ENCODE measurements around the gene ISG15. TPM values are rescaled to one million over a fixed set of nuclear protein-coding genes. Genes with fewer than 3 reads are reported as not detected.
A peak's percentile ranks its signal among the peaks of the same experiment; 100 is the strongest.

The ISG15 gene
- total RNA-seq, 1 donor: 90.5 TPM

- H3K4me2 ChIP-seq (ENCODE audit: insufficient read depth, low read length): no peak overlapping the region
- no peaks in the 10 kb centered on the region for H3K27me3 ChIP-seq (ENCODE audit: insufficient read depth, low read length)
- TF ChIP-seq CTCF (IDR thresholded peaks at IDR 0.05; ENCODE audit: extremely low read depth, low read depth, low read length): no peak
- no peak overlapping the region for H3K27ac ChIP-seq (ENCODE audit: low read depth, low read length)
- H3K4me3 ChIP-seq (ENCODE audit: insufficient read depth, low read length): no peak overlapping the region
- no peaks in the 10 kb centered on the region for H3K79me2 ChIP-seq (ENCODE audit: insufficient read depth, low read length)
- no peaks in the 10 kb centered on the region for H3K9me3 ChIP-seq (ENCODE audit: low read depth, low read length)
- DNase-seq (ENCODE audit: insufficient read length, low spot score, missing footprints): peak; percentile 73
- no peaks in the 10 kb centered on the region for H3K36me3 ChIP-seq (ENCODE audit: insufficient read depth, low read length)
- no peaks in the 10 kb centered on the region for H3K4me1 ChIP-seq (ENCODE audit: insufficient read depth, low read length)
- H4K20me1 ChIP-seq (ENCODE audit: insufficient read depth, low read length): no peaks in the 10 kb centered on the region
- H2AFZ ChIP-seq (ENCODE audit: low read length): no peak overlapping the region
Measured at GRCh38 chr1:979744-980072, 33.6 kb upstream of the ISG15 start.

DNA sequence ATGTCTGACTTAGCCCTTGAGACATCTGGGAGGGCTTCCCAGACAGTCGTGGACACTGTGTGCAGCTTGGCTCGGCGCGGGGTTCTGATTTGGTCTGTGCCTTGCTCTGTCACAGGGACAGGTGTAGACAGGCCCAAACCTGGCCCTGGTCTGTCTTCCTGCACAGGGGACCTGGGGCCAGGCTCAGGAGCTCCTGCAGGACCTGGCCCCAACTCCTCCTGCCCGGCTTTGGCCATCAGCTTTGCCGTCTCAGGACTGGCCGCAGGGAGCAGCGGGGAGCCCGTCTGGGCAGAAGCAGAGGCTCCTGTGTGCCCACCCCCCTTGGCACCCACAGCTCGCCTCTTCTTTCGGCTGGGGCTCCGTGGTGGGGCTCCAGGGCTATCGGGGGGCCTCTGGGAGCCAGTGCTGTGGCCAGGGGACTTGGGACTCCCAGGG is 33.1 kb upstream of the ISG15 start:
- Histone ChIP-seq H3K4me1 (ENCODE audit: insufficient read depth, low read length) (no peaks in the 10 kb centered on the region), H3K4me3 (ENCODE audit: insufficient read depth, low read length) (no peak overlapping the region), H3K79me2 (ENCODE audit: insufficient read depth, low read length) (no peaks in the 10 kb centered on the region), H3K36me3 (ENCODE audit: insufficient read depth, low read length) (no peaks in the 10 kb centered on the region), H2AFZ (ENCODE audit: low read length) (no peak overlapping the region), H3K27me3 (ENCODE audit: insufficient read depth, low read length) (no peaks in the 10 kb centered on the region), H3K4me2 (ENCODE audit: insufficient read depth, low read length) (no peak overlapping the region), H4K20me1 (ENCODE audit: insufficient read depth, low read length) (no peaks in the 10 kb centered on the region), H3K27ac (ENCODE audit: low read depth, low read length) (no peak overlapping the region), H3K9me3 (ENCODE audit: low read depth, low read length) (no peaks in the 10 kb centered on the region)
- peak; percentile 89 for DNase-seq (ENCODE audit: insufficient read length, low spot score, missing footprints)
- no peak for TF ChIP-seq CTCF (IDR thresholded peaks at IDR 0.05; ENCODE audit: extremely low read depth, low read depth, low read length)

DNA sequence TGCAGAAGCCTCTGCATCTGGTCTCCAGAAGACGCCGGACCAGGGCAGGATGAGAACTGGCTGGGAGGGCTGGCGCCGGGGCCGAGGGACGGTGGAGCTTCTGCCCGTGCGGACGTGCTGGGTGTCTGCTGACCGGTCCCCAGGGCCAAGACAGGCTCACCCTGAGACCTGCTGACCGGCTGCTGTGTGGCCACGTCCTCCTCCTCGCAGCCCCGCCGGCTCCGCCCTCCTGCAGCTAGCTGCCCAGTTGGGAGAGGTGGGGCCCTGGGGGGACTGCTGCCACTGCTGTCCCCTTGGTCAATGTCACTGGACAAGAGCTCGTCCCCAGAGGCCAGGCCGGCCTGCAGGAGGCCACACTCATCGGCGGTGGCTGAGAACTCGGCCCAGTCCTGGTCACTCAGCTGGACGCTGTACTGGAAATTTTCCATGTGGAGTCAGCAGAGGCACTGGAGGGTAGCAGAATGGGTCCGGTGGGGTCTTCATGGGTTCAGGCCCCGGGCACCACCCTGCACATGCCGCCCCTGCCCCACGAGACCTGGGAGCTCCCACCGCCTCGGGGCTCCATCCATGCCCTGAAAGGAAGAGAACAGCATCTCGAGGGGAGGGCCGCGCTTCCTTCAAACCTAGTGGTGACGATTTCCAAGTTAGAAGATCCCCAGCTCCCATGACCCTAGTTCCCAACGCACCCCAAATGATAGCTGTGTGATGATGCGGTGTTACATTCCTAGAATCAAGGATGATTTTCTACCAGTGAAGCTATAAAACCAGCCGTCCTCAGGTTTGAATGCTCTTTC is 32.5 kb upstream of the ISG15 start:
- no peaks in the 10 kb centered on the region for H3K36me3 ChIP-seq (ENCODE audit: insufficient read depth, low read length)
- no peak for TF ChIP-seq CTCF (IDR thresholded peaks at IDR 0.05; ENCODE audit: extremely low read depth, low read depth, low read length)
- H3K4me1 ChIP-seq (ENCODE audit: insufficient read depth, low read length): no peaks in the 10 kb centered on the region
- H2AFZ ChIP-seq (ENCODE audit: low read length): no peak overlapping the region
- H3K27me3 ChIP-seq (ENCODE audit: insufficient read depth, low read length): peaks cover 3% of the 10 kb centered on the region
- H4K20me1 ChIP-seq (ENCODE audit: insufficient read depth, low read length): no peaks in the 10 kb centered on the region
- no peak overlapping the region for H3K27ac ChIP-seq (ENCODE audit: low read depth, low read length)
- no peak overlapping the region for H3K4me3 ChIP-seq (ENCODE audit: insufficient read depth, low read length)
- peak; percentile 66 for DNase-seq (ENCODE audit: insufficient read length, low spot score, missing footprints)
- H3K9me3 ChIP-seq (ENCODE audit: low read depth, low read length): no peaks in the 10 kb centered on the region
- no peaks in the 10 kb centered on the region for H3K79me2 ChIP-seq (ENCODE audit: insufficient read depth, low read length)
- no peak overlapping the region for H3K4me2 ChIP-seq (ENCODE audit: insufficient read depth, low read length)

DNA sequence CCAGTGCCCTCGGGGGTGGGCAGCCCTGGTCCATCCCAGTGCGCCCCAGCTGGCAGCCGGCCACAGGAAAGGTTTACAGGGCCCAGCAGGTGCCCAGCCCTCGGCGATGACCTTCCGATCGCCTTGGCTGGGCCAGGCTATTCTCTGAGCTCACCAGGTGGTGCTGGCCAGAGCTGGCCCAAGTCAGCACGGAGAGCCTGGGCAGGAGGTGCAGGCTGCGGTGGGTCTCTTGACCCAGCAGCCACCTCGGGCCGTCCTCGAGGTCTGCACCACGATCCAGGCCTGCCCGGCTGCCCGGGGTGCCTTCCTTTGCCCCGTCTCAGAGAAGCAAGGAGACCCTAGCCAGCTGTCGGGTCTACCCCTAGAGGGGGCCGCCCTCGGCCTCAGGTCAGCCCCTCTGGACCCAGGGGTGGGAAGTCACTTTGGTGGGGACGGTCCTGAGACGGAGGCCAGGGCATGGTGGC is 31.8 kb upstream of the ISG15 start:
- H3K9me3 ChIP-seq (ENCODE audit: low read depth, low read length): no peaks in the 10 kb centered on the region
- H3K27ac ChIP-seq (ENCODE audit: low read depth, low read length): no peak overlapping the region
- H3K27me3 ChIP-seq (ENCODE audit: insufficient read depth, low read length): peaks cover 3% of the 10 kb centered on the region
- H3K4me3 ChIP-seq (ENCODE audit: insufficient read depth, low read length): no peak overlapping the region
- H2AFZ ChIP-seq (ENCODE audit: low read length): no peak overlapping the region
- no peak for TF ChIP-seq CTCF (IDR thresholded peaks at IDR 0.05; ENCODE audit: extremely low read depth, low read depth, low read length)
- peak; percentile 29 for DNase-seq (ENCODE audit: insufficient read length, low spot score, missing footprints)
- H3K79me2 ChIP-seq (ENCODE audit: insufficient read depth, low read length): no peaks in the 10 kb centered on the region
- H3K36me3 ChIP-seq (ENCODE audit: insufficient read depth, low read length): no peaks in the 10 kb centered on the region
- H4K20me1 ChIP-seq (ENCODE audit: insufficient read depth, low read length): no peaks in the 10 kb centered on the region
- H3K4me2 ChIP-seq (ENCODE audit: insufficient read depth, low read length): no peak overlapping the region
- no peaks in the 10 kb centered on the region for H3K4me1 ChIP-seq (ENCODE audit: insufficient read depth, low read length)
